Rectal smooth muscle tissue (tissue), 1 donor: Measurements from ENCODE around the gene HHLA2.
"Not testable (repeated sequence)": the region's sequence is repeated elsewhere in the genome, so short reads cannot be mapped to it uniquely, and the experiment has no call there.

Experiments used
- H3K27ac ChIP-seq: one replicate; pipeline ENCODE4 v1.7.0; 2013; ENCODE audit warnings: low read depth, low read length, inconsistent platforms
- H3K27me3 ChIP-seq: one replicate; pipeline ENCODE4 v1.7.0; 2013; ENCODE audit warnings: low read length; ENCODE audit not compliant: control insufficient read depth, insufficient read depth
- H3K36me3 ChIP-seq: one replicate; pipeline ENCODE4 v1.7.0; 2013; ENCODE audit warnings: low read length; ENCODE audit not compliant: control insufficient read depth, insufficient read depth
- H3K4me1 ChIP-seq: one replicate; pipeline ENCODE4 v1.7.0; 2013; ENCODE audit warnings: low read length; ENCODE audit not compliant: control insufficient read depth, insufficient read depth
- H3K4me3 ChIP-seq: one replicate; pipeline ENCODE4 v1.7.0; 2013; ENCODE audit warnings: low read length
- H3K9ac ChIP-seq: one replicate; pipeline ENCODE4 v1.7.0; 2013; ENCODE audit warnings: low read length

HHLA2 gene

GRCh38 chr3:108357042-108357441, 60.7 kb downstream of the HHLA2 start:
- no peaks in the 10 kb centered on the region for H3K27me3 ChIP-seq
- no peak overlapping the region for H3K9ac ChIP-seq
- H3K36me3 ChIP-seq: no peaks in the 10 kb centered on the region
- no peak overlapping the region for H3K27ac ChIP-seq
- H3K4me3 ChIP-seq: no peak overlapping the region
- H3K4me1 ChIP-seq: no peaks in the 10 kb centered on the region

- Histone ChIP-seq H3K27ac (no peak overlapping the region), H3K36me3 (no peaks in the 10 kb centered on the region), H3K4me3 (no peak overlapping the region), H3K9ac (no peak overlapping the region), H3K27me3 (no peaks in the 10 kb centered on the region), H3K4me1 (no peaks in the 10 kb centered on the region)
Observed at GRCh38 chr3:108359011-108359410, 62.7 kb downstream of the HHLA2 start.

- Histone ChIP-seq H3K9ac (no peak overlapping the region), H3K36me3 (no peaks in the 10 kb centered on the region), H3K27me3 (no peaks in the 10 kb centered on the region), H3K4me1 (no peaks in the 10 kb centered on the region), H3K27ac (no peak overlapping the region), H3K4me3 (no peak overlapping the region)
Observed at GRCh38 chr3:108376026-108376425, 79.7 kb downstream of the HHLA2 start.

GRCh38 chr3:108377384-108377783, 81.0 kb downstream of the HHLA2 start:
- no peaks in the 10 kb centered on the region for H3K4me1 ChIP-seq
- no peak overlapping the region for H3K27ac ChIP-seq
- H3K36me3 ChIP-seq: no peaks in the 10 kb centered on the region
- H3K9ac ChIP-seq: no peak overlapping the region
- no peak overlapping the region for H3K4me3 ChIP-seq
- no peaks in the 10 kb centered on the region for H3K27me3 ChIP-seq

- H3K27ac ChIP-seq: no peak overlapping the region
- no peak overlapping the region for H3K4me3 ChIP-seq
- H3K9ac ChIP-seq: no peak overlapping the region
- H3K4me1 ChIP-seq: no peaks in the 10 kb centered on the region
- H3K27me3 ChIP-seq: no peaks in the 10 kb centered on the region
- H3K36me3 ChIP-seq: no peaks in the 10 kb centered on the region
Observed at GRCh38 chr3:108378153-108378951, 82.0 kb downstream of the HHLA2 start.

- H3K36me3 ChIP-seq, H3K4me1 ChIP-seq, H3K9ac ChIP-seq, H3K4me3 ChIP-seq, H3K27ac ChIP-seq, H3K27me3 ChIP-seq: not testable (repeated sequence)
Observed at GRCh38 chr3:108378952-108379342, 82.6 kb downstream of the HHLA2 start.

GRCh38 chr3:108380128-108380795, 83.9 kb downstream of the HHLA2 start:
- H3K4me3 ChIP-seq: no peak overlapping the region
- H3K36me3 ChIP-seq: no peaks in the 10 kb centered on the region
- no peak overlapping the region for H3K9ac ChIP-seq
- H3K27ac ChIP-seq: no peak overlapping the region
- H3K27me3 ChIP-seq: no peaks in the 10 kb centered on the region
- no peaks in the 10 kb centered on the region for H3K4me1 ChIP-seq

- Histone ChIP-seq H3K9ac (no peak overlapping the region), H3K27me3 (no peaks in the 10 kb centered on the region), H3K36me3 (no peaks in the 10 kb centered on the region), H3K4me1 (no peaks in the 10 kb centered on the region), H3K4me3 (no peak overlapping the region), H3K27ac (no peak overlapping the region)
Observed at GRCh38 chr3:108381529-108382140, 85.3 kb downstream of the HHLA2 start.

GRCh38 chr3:108383306-108383705, 87.0 kb downstream of the HHLA2 start:
- H3K27ac ChIP-seq: no peak overlapping the region

GRCh38 chr3:108387063-108387462, 90.7 kb downstream of the HHLA2 start:
- Histone ChIP-seq H3K4me3 (no peak overlapping the region), H3K27me3 (no peaks in the 10 kb centered on the region), H3K36me3 (no peaks in the 10 kb centered on the region), H3K27ac (no peak overlapping the region), H3K4me1 (no peaks in the 10 kb centered on the region), H3K9ac (no peak overlapping the region)

More at GRCh38 chr3:108383306-108383705, 87.0 kb downstream of the HHLA2 start:
- H3K4me1 ChIP-seq: no peaks in the 10 kb centered on the region
- H3K27me3 ChIP-seq: no peaks in the 10 kb centered on the region
- H3K4me3 ChIP-seq: no peak overlapping the region
- no peaks in the 10 kb centered on the region for H3K36me3 ChIP-seq
- no peak overlapping the region for H3K9ac ChIP-seq

GRCh38 chr3:108388136-108389132, 92.1 kb downstream of the HHLA2 start:
- no peak overlapping the region for H3K9ac ChIP-seq
- no peak overlapping the region for H3K27ac ChIP-seq
- H3K36me3 ChIP-seq: no peaks in the 10 kb centered on the region
- no peaks in the 10 kb centered on the region for H3K27me3 ChIP-seq
- no peak overlapping the region for H3K4me3 ChIP-seq
- no peaks in the 10 kb centered on the region for H3K4me1 ChIP-seq

GRCh38 chr3:108389372-108389771, 93.0 kb downstream of the HHLA2 start:
- Histone ChIP-seq H3K27ac (no peak overlapping the region), H3K36me3 (no peaks in the 10 kb centered on the region), H3K27me3 (no peaks in the 10 kb centered on the region)

More at GRCh38 chr3:108389372-108389771, 93.0 kb downstream of the HHLA2 start:
- no peak overlapping the region for H3K9ac ChIP-seq
- no peaks in the 10 kb centered on the region for H3K4me1 ChIP-seq
- H3K4me3 ChIP-seq: no peak overlapping the region
